Smooth muscle cell (in vitro differentiated cells): ENCODE measurements around the gene TSNAX. TPM values are rescaled to one million over a fixed set of nuclear protein-coding genes. Genes with fewer than 3 reads are reported as not detected.

Experiments
- DNase-seq: peaks from one replicate; lab custom pipeline; 2025; ENCODE audit not compliant: unreplicated experiment; lab: John Stamatoyannopoulos, UW
- H2AFZ ChIP-seq: fragments of 200-600 bp; sonication (generic); 2 replicates; pipeline ENCODE4 v1.6.0; 2016; ENCODE audit warnings: antibody characterized with exemption, low read depth, mild to moderate bottlenecking
- H3F3A ChIP-seq: fragments of 200-600 bp; sonication (generic); 2 replicates; pipeline ENCODE4 v1.6.0; 2017; ENCODE audit warnings: antibody characterized with exemption, low read depth
- H3K27ac ChIP-seq: fragments of 200-600 bp; sonication (generic); 2 replicates; pipeline ENCODE4 v1.5.1; 2016; ENCODE audit warnings: low read depth, mild to moderate bottlenecking
- H3K27me3 ChIP-seq: fragments of 200-600 bp; sonication (generic); 2 replicates; pipeline ENCODE4 v1.6.1; 2016; ENCODE audit warnings: low read depth, mild to moderate bottlenecking
- H3K36me3 ChIP-seq: fragments of 200-600 bp; sonication (generic); 2 replicates; pipeline ENCODE4 v1.5.1; 2016; ENCODE audit warnings: low read depth
- H3K4me1 ChIP-seq: fragments of 200-600 bp; sonication (generic); 2 replicates; pipeline ENCODE4 v1.5.1; 2016; ENCODE audit warnings: low read depth
- H3K4me2 ChIP-seq: fragments of 200-600 bp; sonication (generic); 2 replicates; pipeline ENCODE4 v1.6.0; 2016; ENCODE audit warnings: mild to moderate bottlenecking
- H3K4me3 ChIP-seq: fragments of 200-600 bp; sonication (generic); 2 replicates; pipeline ENCODE4 v1.5.1; 2016; ENCODE audit warnings: mild to moderate bottlenecking
- H3K79me2 ChIP-seq: fragments of 200-600 bp; sonication (generic); 2 replicates; pipeline ENCODE4 v1.6.0; 2016; ENCODE audit warnings: low read depth, mild to moderate bottlenecking
- H3K9ac ChIP-seq: fragments of 200-600 bp; sonication (generic); 2 replicates; pipeline ENCODE4 v1.6.0; 2016; ENCODE audit warnings: low read depth
- H3K9me3 ChIP-seq: fragments of 200-600 bp; sonication (generic); replicated peaks from 2 replicates; pipeline ENCODE4 v1.5.1; 2016; ENCODE audit warnings: low read depth
- H4K20me1 ChIP-seq: fragments of 200-600 bp; sonication (generic); 2 replicates; pipeline ENCODE4 v1.6.0; 2016; ENCODE audit warnings: low read depth
- WGBS: methylation state at CpG from one replicate; pipeline ENCODE4 v1.1.7; 2016; ENCODE audit warnings: low lambda C conversion rate; 5-methylcytosine and 5-hydroxymethylcytosine counted together
- polyA plus RNA-seq: library from polyadenylated mRNA; unstranded; fragments of >200 nt; fragmentation: Nextera tagmentation; extraction: Ambion mirVana; gene quantifications from 2 replicates; pipeline ENCODE4 v1.2.1, GENCODE V29; 2016
- total RNA-seq: library from RNA; depleted of rRNA; stranded (reverse); fragments of >200 nt; gene quantifications from 2 replicates; pipeline ENCODE4 v1.2.3, GENCODE V29; 2014
- TF ChIP-seq, protein P1 (sequence below): fragments of 200-600 bp; sonication (generic); IDR thresholded peaks from 2 replicates; pipeline ENCODE4 v1.5.1; 2017; ENCODE audit warnings: borderline replicate concordance, mild to moderate bottlenecking, antibody characterized with exemption; ENCODE audit not compliant: insufficient read depth, poor library complexity, severe bottlenecking

Gene TSNAX
- total and polyA plus RNA-seq, 2 experiments from 2014 or later, result 22.6 to 36.5 TPM

DNA sequence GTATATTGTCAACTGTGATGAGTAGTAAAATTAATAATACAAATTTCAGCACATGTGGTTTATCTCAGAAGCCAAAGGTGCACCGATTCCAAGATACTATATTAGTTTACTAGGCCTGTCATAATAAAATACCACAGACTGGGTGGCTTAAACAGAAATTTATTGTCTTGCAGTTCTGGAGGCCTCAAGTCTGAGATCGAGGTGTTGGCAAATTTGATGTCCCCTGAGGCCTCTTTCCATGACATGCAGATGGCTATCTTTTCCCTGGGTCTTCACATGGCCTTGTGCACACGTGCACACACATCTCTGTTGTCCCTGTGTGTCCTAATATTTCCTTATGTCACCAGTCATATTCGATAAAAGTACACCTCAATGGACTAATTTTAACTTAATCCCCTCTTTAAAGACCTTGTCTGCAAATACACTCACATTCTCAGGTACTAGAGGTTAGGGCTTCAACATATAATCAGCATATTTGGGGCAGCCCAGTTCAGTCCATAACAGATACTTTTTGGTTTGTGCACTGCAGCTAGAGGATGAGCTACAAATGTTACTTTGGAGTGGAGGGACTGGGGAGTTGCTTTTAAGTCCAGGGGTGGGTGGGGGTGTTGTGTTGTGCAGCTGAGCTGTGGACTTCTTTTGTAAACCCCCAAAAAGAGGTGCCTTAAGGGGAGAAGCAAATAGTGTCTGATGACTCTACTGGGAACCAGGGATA, 21.4 kb downstream of the TSNAX start:
- Histone ChIP-seq H2AFZ (no peak overlapping the region), H3K27ac (no peak overlapping the region), H3K9me3 (no peaks in the 10 kb centered on the region), H3K9ac (no peak overlapping the region), H3K4me2 (no peak overlapping the region), H3K4me3 (no peak overlapping the region), H3K4me1 (no peaks in the 10 kb centered on the region), H3K79me2 (peaks cover 12% of the 10 kb centered on the region), H4K20me1 (peaks cover 35% of the 10 kb centered on the region), H3K27me3 (no peaks in the 10 kb centered on the region), H3K36me3 (no peaks in the 10 kb centered on the region), H3F3A (no peaks in the 10 kb centered on the region)
- DNase-seq, result no peak
- TF ChIP-seq, protein P1, sequence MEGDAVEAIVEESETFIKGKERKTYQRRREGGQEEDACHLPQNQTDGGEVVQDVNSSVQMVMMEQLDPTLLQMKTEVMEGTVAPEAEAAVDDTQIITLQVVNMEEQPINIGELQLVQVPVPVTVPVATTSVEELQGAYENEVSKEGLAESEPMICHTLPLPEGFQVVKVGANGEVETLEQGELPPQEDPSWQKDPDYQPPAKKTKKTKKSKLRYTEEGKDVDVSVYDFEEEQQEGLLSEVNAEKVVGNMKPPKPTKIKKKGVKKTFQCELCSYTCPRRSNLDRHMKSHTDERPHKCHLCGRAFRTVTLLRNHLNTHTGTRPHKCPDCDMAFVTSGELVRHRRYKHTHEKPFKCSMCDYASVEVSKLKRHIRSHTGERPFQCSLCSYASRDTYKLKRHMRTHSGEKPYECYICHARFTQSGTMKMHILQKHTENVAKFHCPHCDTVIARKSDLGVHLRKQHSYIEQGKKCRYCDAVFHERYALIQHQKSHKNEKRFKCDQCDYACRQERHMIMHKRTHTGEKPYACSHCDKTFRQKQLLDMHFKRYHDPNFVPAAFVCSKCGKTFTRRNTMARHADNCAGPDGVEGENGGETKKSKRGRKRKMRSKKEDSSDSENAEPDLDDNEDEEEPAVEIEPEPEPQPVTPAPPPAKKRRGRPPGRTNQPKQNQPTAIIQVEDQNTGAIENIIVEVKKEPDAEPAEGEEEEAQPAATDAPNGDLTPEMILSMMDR, result no peak
- 88% methylated on average over 4 of the region's 4 CpGs for WGBS

DNA sequence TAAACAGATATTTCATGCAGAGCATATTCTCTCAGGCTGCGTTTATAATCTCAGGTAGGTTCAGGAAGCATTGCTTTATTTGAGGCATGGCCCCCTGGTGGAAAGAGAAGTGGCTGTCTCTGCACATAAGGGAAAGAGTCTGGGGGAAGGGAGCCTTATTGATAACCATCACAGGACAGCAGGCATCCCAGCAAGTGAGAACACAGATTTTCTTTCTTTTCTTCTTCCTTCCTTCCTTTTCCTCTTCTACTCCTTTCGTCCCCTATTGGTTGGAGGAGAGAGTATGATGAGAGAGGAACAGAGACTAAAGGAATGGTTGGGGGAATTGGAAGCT, 21.9 kb downstream of the TSNAX start:
- no peaks in the 10 kb centered on the region for H3K4me1 ChIP-seq
- H3K27me3 ChIP-seq, result no peaks in the 10 kb centered on the region
- peaks cover 41% of the 10 kb centered on the region for H4K20me1 ChIP-seq
- TF ChIP-seq, protein P1, result peak; percentile 24
- no peak overlapping the region for H3K4me2 ChIP-seq
- H3K4me3 ChIP-seq, result no peak overlapping the region
- no peaks in the 10 kb centered on the region for H3F3A ChIP-seq
- H3K9ac ChIP-seq, result no peak overlapping the region
- H3K36me3 ChIP-seq, result no peaks in the 10 kb centered on the region
- no peak overlapping the region for H3K27ac ChIP-seq
- no peaks in the 10 kb centered on the region for H3K9me3 ChIP-seq
- H3K79me2 ChIP-seq, result peaks cover 15% of the 10 kb centered on the region
- H2AFZ ChIP-seq, result no peak overlapping the region
- WGBS, result 73% methylated on average over 2 of the region's 2 CpGs
- DNase-seq, result no peak

DNA sequence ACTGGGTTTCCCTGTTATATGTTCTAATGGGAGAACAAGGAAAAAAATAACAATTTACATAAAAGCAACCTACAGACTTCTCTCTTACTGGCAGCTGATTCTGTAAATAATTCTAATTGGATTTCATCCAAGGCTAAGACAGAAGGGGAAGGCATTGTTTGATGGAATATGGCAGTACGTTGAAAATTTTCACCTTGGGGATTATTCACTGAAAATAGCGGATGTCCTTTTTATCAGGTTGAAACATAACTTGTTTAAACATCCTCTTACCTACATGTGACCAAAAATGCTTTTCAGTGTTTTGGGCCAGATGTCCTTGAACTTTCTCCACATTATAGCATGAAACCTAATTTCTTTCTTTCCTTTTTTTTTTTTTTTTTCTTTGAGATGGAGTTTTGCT, 24.9 kb downstream of the TSNAX start:
- 100% methylated on average over 2 of the region's 2 CpGs for WGBS
- no peaks in the 10 kb centered on the region for H3K36me3 ChIP-seq
- H4K20me1 ChIP-seq, result peaks cover 46% of the 10 kb centered on the region
- no peak overlapping the region for H3K4me2 ChIP-seq
- no peak overlapping the region for H3K9ac ChIP-seq
- H3K4me1 ChIP-seq, result peaks cover 7% of the 10 kb centered on the region
- H3K27ac ChIP-seq, result no peak overlapping the region
- TF ChIP-seq, protein P1, result no peak
- no peak overlapping the region for H3K4me3 ChIP-seq
- no peaks in the 10 kb centered on the region for H3K9me3 ChIP-seq
- H3K27me3 ChIP-seq, result no peaks in the 10 kb centered on the region
- no peak for DNase-seq
- H2AFZ ChIP-seq, result no peak overlapping the region
- peaks cover 12% of the 10 kb centered on the region for H3K79me2 ChIP-seq
- no peaks in the 10 kb centered on the region for H3F3A ChIP-seq

DNA sequence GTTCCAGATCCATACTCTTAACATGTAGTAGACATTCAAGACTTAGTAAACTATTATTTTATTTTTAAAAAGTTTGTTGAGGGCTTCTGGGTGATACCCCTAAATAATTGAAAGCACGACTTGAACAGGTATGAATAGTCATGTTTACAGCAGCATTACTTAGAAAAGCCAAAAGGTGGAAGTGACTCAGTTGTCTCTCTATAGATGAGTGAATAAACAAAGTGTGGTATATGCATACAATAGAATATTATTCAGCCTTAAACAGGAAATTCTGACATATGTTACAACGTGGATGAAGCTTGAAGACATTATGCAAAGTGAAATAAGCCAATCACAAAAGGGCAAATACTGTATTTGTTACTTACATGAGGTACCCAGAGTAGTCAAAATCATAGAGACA, 26.5 kb downstream of the TSNAX start:
- TF ChIP-seq, protein P1, result no peak
- WGBS, result 97% methylated on average over 2 of the region's 2 CpGs
- H3K9me3 ChIP-seq, result no peaks in the 10 kb centered on the region
- no peaks in the 10 kb centered on the region for H3K27me3 ChIP-seq
- H3K4me3 ChIP-seq, result no peak overlapping the region
- no peak for DNase-seq
- no peaks in the 10 kb centered on the region for H3F3A ChIP-seq
- no peak overlapping the region for H3K9ac ChIP-seq
- H3K27ac ChIP-seq, result no peak overlapping the region
- H3K36me3 ChIP-seq, result no peaks in the 10 kb centered on the region
- H3K4me1 ChIP-seq, result peaks cover 7% of the 10 kb centered on the region
- H2AFZ ChIP-seq, result no peak overlapping the region
- H3K79me2 ChIP-seq, result peaks cover 16% of the 10 kb centered on the region
- H3K4me2 ChIP-seq, result no peak overlapping the region
- peaks cover 42% of the 10 kb centered on the region for H4K20me1 ChIP-seq
